ENCODE results near the gene BOD1L1. TPM values are rescaled to one million over a fixed set of nuclear protein-coding genes. Genes with fewer than 3 reads are reported as not detected.

Gene BOD1L1
- total RNA-seq, 4 donors from 2014 or later: 41.0 to 113 (median 49.2) TPM

DNA sequence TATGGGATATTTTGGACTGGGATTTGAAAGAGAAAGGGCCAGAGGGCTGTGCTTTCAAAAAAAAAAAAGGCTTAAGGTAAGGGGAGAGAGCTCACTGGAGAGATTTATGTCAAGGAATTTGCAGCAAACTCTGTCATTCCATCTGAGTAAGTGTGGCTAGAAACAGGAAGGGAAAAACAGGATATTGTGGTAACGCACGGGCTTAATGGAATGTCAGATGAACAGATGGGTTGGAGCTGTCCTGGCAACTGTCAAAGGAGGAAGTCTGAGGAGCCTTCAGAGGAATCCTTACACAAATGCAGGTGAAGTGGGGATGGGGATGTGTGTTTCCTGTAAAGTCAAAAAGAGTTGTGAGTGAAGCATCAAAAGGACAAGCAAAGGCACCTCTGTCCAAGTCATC lies 68.1 kb downstream of the BOD1L1 start:
- Histone ChIP-seq H3K27ac (no peak overlapping the region), H3K9me3 (no peaks in the 10 kb centered on the region), H3K4me1 (no peaks in the 10 kb centered on the region), H3K27me3 (no peaks in the 10 kb centered on the region), H3K36me3 (no peaks in the 10 kb centered on the region), H3K4me3 (no peak overlapping the region)
- no peak for TF ChIP-seq POLR2A (IDR thresholded peaks at IDR 0.05)
- TF ChIP-seq CTCF (IDR thresholded peaks at IDR 0.05): no peak
- DNase-seq: no peak

- Histone ChIP-seq H3K36me3 (no peaks in the 10 kb centered on the region), H3K27me3 (no peaks in the 10 kb centered on the region), H3K4me3 (no peak overlapping the region), H3K4me1 (no peaks in the 10 kb centered on the region), H3K9me3 (no peaks in the 10 kb centered on the region), H3K27ac (no peak overlapping the region)
- no peak for TF ChIP-seq CTCF (IDR thresholded peaks at IDR 0.05)
- DNase-seq: no peak
These were observed 68.6 kb downstream of the BOD1L1 start for GRCh38 chr4:13558881-13559280.

GRCh38 chr4:13555325-13555724 lies 72.2 kb downstream of the BOD1L1 start:
- H3K27ac ChIP-seq: no peak overlapping the region
- H3K4me1 ChIP-seq: no peaks in the 10 kb centered on the region
- H3K27me3 ChIP-seq: no peaks in the 10 kb centered on the region
- no peaks in the 10 kb centered on the region for H3K36me3 ChIP-seq
- H3K9me3 ChIP-seq: no peaks in the 10 kb centered on the region
- no peak overlapping the region for H3K4me3 ChIP-seq
- TF ChIP-seq POLR2A (IDR thresholded peaks at IDR 0.05) (no peak), CTCF (IDR thresholded peaks at IDR 0.05) (no peak)
- no peak for DNase-seq

DNA sequence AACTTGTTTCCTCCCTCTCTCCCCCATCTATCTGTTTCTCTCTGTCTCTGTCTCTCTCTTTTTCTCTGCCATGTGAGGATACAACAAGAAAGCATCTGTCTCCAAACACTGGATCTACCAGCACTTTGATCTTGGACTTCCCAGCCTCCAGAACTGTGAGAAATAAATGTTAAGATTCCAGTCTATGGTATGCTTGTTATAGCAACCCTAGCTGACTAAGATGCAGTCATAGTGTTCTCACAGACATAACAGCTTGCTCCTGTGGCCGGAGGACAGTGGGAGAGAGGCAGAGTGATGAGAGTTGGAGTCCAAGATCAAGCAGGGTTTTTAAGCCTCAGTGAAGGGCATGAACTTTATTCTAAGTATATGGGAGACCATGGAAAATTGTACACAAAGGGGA lies 74.4 kb downstream of the BOD1L1 start:
- Histone ChIP-seq H3K4me3 (no peak overlapping the region), H3K36me3 (no peaks in the 10 kb centered on the region), H3K27ac (no peak overlapping the region), H3K9me3 (no peaks in the 10 kb centered on the region), H3K27me3 (peaks cover 0 to 4% of the 10 kb centered on the region in 2 donors), H3K4me1 (peaks cover 0 to 8% (median 4%) of the 10 kb centered on the region in 4 donors)
- TF ChIP-seq POLR2A (IDR thresholded peaks at IDR 0.05) (no peak), CTCF (IDR thresholded peaks at IDR 0.05) (no peak)
- no peak for DNase-seq

DNA sequence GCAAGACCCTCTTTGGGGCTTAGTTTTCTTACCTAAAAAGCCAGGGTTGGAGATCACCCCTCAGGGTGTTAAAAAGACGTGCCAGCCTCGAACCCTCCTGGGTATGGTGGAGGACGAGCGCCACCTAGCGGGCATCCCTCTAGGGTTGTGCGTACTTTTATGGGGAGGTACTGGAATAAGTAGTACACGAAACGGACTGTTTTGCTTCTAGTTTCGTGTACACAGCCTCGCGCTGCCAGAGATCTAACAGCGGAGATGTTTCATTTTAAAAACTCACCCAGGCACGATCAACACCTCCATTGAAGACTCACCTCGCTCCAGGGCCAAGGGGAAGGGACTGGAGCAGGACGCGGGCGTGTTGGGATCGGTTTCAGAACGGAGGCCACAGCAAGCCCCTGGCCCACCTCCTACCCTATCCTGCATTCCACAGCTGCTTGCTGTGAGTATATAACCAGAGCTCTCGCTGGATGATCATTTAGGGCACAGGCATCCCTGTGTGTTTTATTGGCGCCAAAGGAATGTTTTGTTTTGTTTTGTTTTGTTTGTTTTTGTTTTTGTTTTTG lies 78.5 kb downstream of the BOD1L1 start:
- H3K27ac ChIP-seq: no peak overlapping the region
- peaks cover 0 to under 1% (median 0%) of the 10 kb centered on the region in 4 donors for H3K9me3 ChIP-seq
- peak overlapping the region in 2 of 4 donors; percentile 20 to 38 for H3K4me3 ChIP-seq
- peak in 5 of 6 experiments; percentile 65 to 88 (median 81) for TF ChIP-seq CTCF (IDR thresholded peaks at IDR 0.05)
- no peak for TF ChIP-seq POLR2A (IDR thresholded peaks at IDR 0.05)
- no peaks in the 10 kb centered on the region for H3K36me3 ChIP-seq
- DNase-seq: peak; percentile 74 to 90 (median 86)
- H3K27me3 ChIP-seq: peaks cover 4 to 38% of the 10 kb centered on the region in 2 donors
- peaks cover 0 to 35% (median 25%) of the 10 kb centered on the region in 4 donors for H3K4me1 ChIP-seq

All from Peyer's patch (tissue), 4 donors.